Right atrium auricular region (tissue), 2 donors: ENCODE data around the gene PDZD2. TPM values are rescaled to one million over a fixed set of nuclear protein-coding genes. Genes with fewer than 3 reads are reported as not detected.

Experiments used
- DNase-seq: peaks from one replicate; pipeline ENCODE4 v3.0.0-alpha.2; 2019; ENCODE audit warnings: low spot score
- H3K27ac ChIP-seq, 2 donors: fragments of 200-600 bp; sonication (generic); 1 replicate in 1 of 2; 2 replicates in 1 of 2; pipeline ENCODE4 v1.5.1; 2016 to 2019
- H3K27me3 ChIP-seq, 2 donors: fragments of 200-600 bp; sonication (generic); one replicate each; pipeline versions ENCODE4 v1.5.1 to v1.6.0; 2017 to 2019
- H3K36me3 ChIP-seq: fragments of 200-600 bp; sonication (generic); one replicate; pipeline ENCODE4 v1.5.1; 2016
- H3K4me1 ChIP-seq, 2 donors: fragments of 200-600 bp; sonication (generic); one replicate each; pipeline versions ENCODE4 v1.5.1 to v1.6.0; 2017 to 2019
- H3K4me3 ChIP-seq, 2 donors: fragments of 200-600 bp; sonication (generic); 1 replicate in 1 of 2; 2 replicates in 1 of 2; pipeline ENCODE4 v1.5.1; 2017 to 2019; ENCODE audit warnings: mild to moderate bottlenecking in 1 of 2, moderate library complexity in 1 of 2
- H3K9me3 ChIP-seq, 2 donors: fragments of 200-600 bp; sonication (generic); one replicate each; pipeline ENCODE4 v1.5.1; 2019
- CTCF ChIP-seq, 2 donors: fragments of 200-600 bp; sonication (generic); IDR thresholded peaks; one replicate each; pipeline ENCODE4 v1.5.1; 2019; ENCODE audit warnings: antibody characterized with exemption in 2 of 2
- total RNA-seq, 2 donors: library from RNA; depleted of rRNA; stranded (reverse); fragments of >200 nt; gene quantifications; one replicate each; pipeline ENCODE4 v1.1.0, GENCODE V29; 2016

PDZD2 gene
- total RNA-seq, 2 donors from 2014 or later: 79.5 to 86.4 TPM

- H3K4me1 ChIP-seq: peaks cover 0 to 9% of the 10 kb centered on the region in 2 donors
- TF ChIP-seq CTCF (IDR thresholded peaks at IDR 0.05): no peak
- H3K4me3 ChIP-seq: no peak overlapping the region
Observed at GRCh38 chr5:31913808-31914207, 274.9 kb downstream of the PDZD2 start.

GRCh38 chr5:31916327-31916726 lies 277.4 kb downstream of the PDZD2 start:
- no peak overlapping the region for H3K4me3 ChIP-seq
- DNase-seq: no peak
- peaks cover 0 to 11% of the 10 kb centered on the region in 2 donors for H3K4me1 ChIP-seq
- no peaks in the 10 kb centered on the region for H3K36me3 ChIP-seq
- H3K27ac ChIP-seq: no peak overlapping the region
- H3K27me3 ChIP-seq: no peaks in the 10 kb centered on the region
- no peaks in the 10 kb centered on the region for H3K9me3 ChIP-seq
- no peak for TF ChIP-seq CTCF (IDR thresholded peaks at IDR 0.05)

More at GRCh38 chr5:31913808-31914207, 274.9 kb downstream of the PDZD2 start:
- no peak overlapping the region for H3K27ac ChIP-seq
- no peaks in the 10 kb centered on the region for H3K27me3 ChIP-seq
- no peak for DNase-seq
- no peaks in the 10 kb centered on the region for H3K36me3 ChIP-seq
- H3K9me3 ChIP-seq: no peaks in the 10 kb centered on the region

GRCh38 chr5:31918739-31919138 lies 279.8 kb downstream of the PDZD2 start:
- no peak for DNase-seq
- H3K36me3 ChIP-seq: no peaks in the 10 kb centered on the region
- H3K9me3 ChIP-seq: no peaks in the 10 kb centered on the region
- H3K27ac ChIP-seq: no peak overlapping the region
- no peaks in the 10 kb centered on the region for H3K27me3 ChIP-seq
- H3K4me1 ChIP-seq: peaks cover 0 to 16% of the 10 kb centered on the region in 2 donors
- TF ChIP-seq CTCF (IDR thresholded peaks at IDR 0.05): no peak
- no peak overlapping the region for H3K4me3 ChIP-seq

- no peak for DNase-seq
- no peak overlapping the region for H3K27ac ChIP-seq
- H3K9me3 ChIP-seq: no peaks in the 10 kb centered on the region
- TF ChIP-seq CTCF (IDR thresholded peaks at IDR 0.05): no peak
- peaks cover 0 to 16% of the 10 kb centered on the region in 2 donors for H3K4me1 ChIP-seq
- no peaks in the 10 kb centered on the region for H3K36me3 ChIP-seq
- H3K27me3 ChIP-seq: no peaks in the 10 kb centered on the region
- H3K4me3 ChIP-seq: no peak overlapping the region
Observed at GRCh38 chr5:31921852-31922305, 282.9 kb downstream of the PDZD2 start.

GRCh38 chr5:31924005-31924404 lies 285.1 kb downstream of the PDZD2 start:
- H3K9me3 ChIP-seq: no peaks in the 10 kb centered on the region
- H3K36me3 ChIP-seq: no peaks in the 10 kb centered on the region
- no peak overlapping the region for H3K27ac ChIP-seq
- DNase-seq: no peak
- H3K27me3 ChIP-seq: no peaks in the 10 kb centered on the region
- TF ChIP-seq CTCF (IDR thresholded peaks at IDR 0.05): no peak
- H3K4me3 ChIP-seq: no peak overlapping the region
- peaks cover 0 to 9% of the 10 kb centered on the region in 2 donors for H3K4me1 ChIP-seq

GRCh38 chr5:31931874-31932273 lies 292.9 kb downstream of the PDZD2 start:
- Histone ChIP-seq H3K4me3 (no peak overlapping the region), H3K27ac (no peak overlapping the region), H3K4me1 (peaks cover 0 to 30% of the 10 kb centered on the region in 2 donors), H3K36me3 (no peaks in the 10 kb centered on the region), H3K27me3 (no peaks in the 10 kb centered on the region), H3K9me3 (no peaks in the 10 kb centered on the region)
- TF ChIP-seq CTCF (IDR thresholded peaks at IDR 0.05): no peak
- DNase-seq: no peak
